Right lobe of liver (tissue), 6 donors: ENCODE results near the gene ZNF101. TPM values are rescaled to one million over a fixed set of nuclear protein-coding genes. Genes with fewer than 3 reads are reported as not detected.
"Not testable (repeated sequence)": the region's sequence is repeated elsewhere in the genome, so short reads cannot be mapped to it uniquely, and the experiment has no call there.

Experiments
- ATAC-seq, 4 donors: fragments of 200-7000 bp; cut with Tn5 transposase; one replicate each; pipeline ENCODE4 v1.9.1; 2020; ENCODE audit warnings: mild to moderate bottlenecking in 4 of 4, moderate library complexity in 4 of 4
- DNase-seq, 3 donors: peaks; one replicate each; pipeline ENCODE4 v3.0.0-alpha.2; 2020
- H3K27ac ChIP-seq, 3 donors: fragments of 200-600 bp; one replicate each; pipeline ENCODE4 v1.8.0; 2022
- H3K27me3 ChIP-seq, 2 donors: fragments of 200-600 bp; one replicate each; pipeline ENCODE4 v1.8.0; 2022
- H3K36me3 ChIP-seq, 4 donors: fragments of 200-600 bp; sonication (generic) in 1 of 4; one replicate each; pipeline versions ENCODE4 v1.5.1 to v1.8.0; 2017 to 2022; ENCODE audit warnings: control low read depth in 1 of 4
- H3K4me1 ChIP-seq, 4 donors: fragments of 200-600 bp; sonication (generic) in 1 of 4; one replicate each; pipeline versions ENCODE4 v1.5.1 to v1.8.0; 2017 to 2022; ENCODE audit warnings: control low read depth in 1 of 4
- H3K4me3 ChIP-seq, 3 donors: fragments of 200-600 bp; one replicate each; pipeline ENCODE4 v1.8.0; 2022
- H3K9me3 ChIP-seq, 4 donors: fragments of 200-600 bp; sonication (generic) in 1 of 4; one replicate each; pipeline versions ENCODE4 v1.5.1 to v1.8.0; 2017 to 2022; ENCODE audit warnings: control low read depth in 1 of 4
- POLR2A ChIP-seq: fragments of 450-650 bp; IDR thresholded peaks from one replicate; pipeline ENCODE4 v1.6.1; 2017; ENCODE audit warnings: antibody characterized with exemption, mild to moderate bottlenecking
- WGBS: methylation state at CpG from one replicate; pipeline ENCODE4 v1.1.6; 2018; ENCODE audit warnings: low coverage, low lambda C conversion rate; ENCODE audit not compliant: insufficient coverage; ENCODE audit errors: missing lambda C conversion rate; 5-methylcytosine and 5-hydroxymethylcytosine counted together
- intact Hi-C, 2 donors: fragments of 100-400 bp; cut with DNase I; formaldehyde crosslinking; loops; one replicate each; pipeline versions ENCODE4 v1.11.2 to v1.14.1; 2022
- total RNA-seq, 6 experiments: library from RNA; depleted of rRNA in 2 of 6; stranded (reverse); fragments of >200 nt in 2 of 6; fragmentation: NEBNext Ultra II Directional in 3 of 6; extraction: Animal tissue kit (Norgen Biotek cat#: 25700) in 3 of 6; gene quantifications; one replicate each; pipeline versions ENCODE4 v1.1.0 to v1.2.4, GENCODE V29; 2016 to 2023
- TF ChIP-seq, protein P1 (sequence below), 4 donors: fragments of 200-600 bp in 3 of 4; fragments of 450-650 bp in 1 of 4; IDR thresholded peaks; one replicate each; pipeline versions ENCODE4 v1.5.1 to v1.8.0; 2016 to 2022; ENCODE audit warnings: antibody characterized with exemption in 4 of 4, mild to moderate bottlenecking in 2 of 4
- donor health status: DM: no; HTN: yes; CAD: no.
- donor health status: DM: no; HTN: no; CAD: no.
- donor health status: DM: no; HTN: no; CAD: no.
- donor health status: DM: no; HTN: yes; CAD: no.
- donor health status: DM: no; HTN: yes; CAD: no.

ZNF101 gene
- total RNA-seq, 6 experiments from 2014 or later: 1.7 to 5.1 (median 3.0) TPM

DNA sequence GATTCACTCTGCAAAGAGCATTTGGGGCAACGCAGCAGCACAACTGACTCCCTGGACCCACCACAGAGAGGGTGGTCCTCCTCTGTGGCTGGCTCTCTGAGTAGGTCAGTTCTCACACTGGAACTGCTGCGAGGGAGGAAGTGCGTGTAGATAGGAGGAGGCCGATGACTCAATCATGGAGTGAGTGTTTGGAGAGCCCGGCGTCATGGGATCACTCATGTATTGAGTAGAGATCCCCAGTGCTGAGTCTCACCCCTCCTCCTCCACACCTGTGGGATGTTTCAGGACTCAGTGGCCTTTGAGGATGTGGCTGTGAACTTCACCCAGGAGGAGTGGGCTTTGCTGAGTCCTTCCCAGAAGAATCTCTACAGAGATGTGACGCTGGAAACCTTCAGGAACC is 8.9 kb downstream of the ZNF101 start:
- WGBS: 94% methylated on average over 5 of the region's 7 CpGs
- H3K36me3 ChIP-seq: peaks cover 0 to 36% (median 6%) of the 10 kb centered on the region in 4 donors
- H3K27me3 ChIP-seq: no peaks in the 10 kb centered on the region
- no peak overlapping the region for H3K4me3 ChIP-seq
- DNase-seq (no peak), ATAC-seq (no peak)
- no peak for TF ChIP-seq POLR2A
- TF ChIP-seq, protein P1, sequence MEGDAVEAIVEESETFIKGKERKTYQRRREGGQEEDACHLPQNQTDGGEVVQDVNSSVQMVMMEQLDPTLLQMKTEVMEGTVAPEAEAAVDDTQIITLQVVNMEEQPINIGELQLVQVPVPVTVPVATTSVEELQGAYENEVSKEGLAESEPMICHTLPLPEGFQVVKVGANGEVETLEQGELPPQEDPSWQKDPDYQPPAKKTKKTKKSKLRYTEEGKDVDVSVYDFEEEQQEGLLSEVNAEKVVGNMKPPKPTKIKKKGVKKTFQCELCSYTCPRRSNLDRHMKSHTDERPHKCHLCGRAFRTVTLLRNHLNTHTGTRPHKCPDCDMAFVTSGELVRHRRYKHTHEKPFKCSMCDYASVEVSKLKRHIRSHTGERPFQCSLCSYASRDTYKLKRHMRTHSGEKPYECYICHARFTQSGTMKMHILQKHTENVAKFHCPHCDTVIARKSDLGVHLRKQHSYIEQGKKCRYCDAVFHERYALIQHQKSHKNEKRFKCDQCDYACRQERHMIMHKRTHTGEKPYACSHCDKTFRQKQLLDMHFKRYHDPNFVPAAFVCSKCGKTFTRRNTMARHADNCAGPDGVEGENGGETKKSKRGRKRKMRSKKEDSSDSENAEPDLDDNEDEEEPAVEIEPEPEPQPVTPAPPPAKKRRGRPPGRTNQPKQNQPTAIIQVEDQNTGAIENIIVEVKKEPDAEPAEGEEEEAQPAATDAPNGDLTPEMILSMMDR (IDR thresholded peaks at IDR 0.05): no peak
- no peaks in the 10 kb centered on the region for H3K4me1 ChIP-seq
- intact Hi-C loops: no loop called here
- H3K27ac ChIP-seq: no peak overlapping the region
- H3K9me3 ChIP-seq: peaks cover 0 to 39% (median 13%) of the 10 kb centered on the region in 4 donors

DNA sequence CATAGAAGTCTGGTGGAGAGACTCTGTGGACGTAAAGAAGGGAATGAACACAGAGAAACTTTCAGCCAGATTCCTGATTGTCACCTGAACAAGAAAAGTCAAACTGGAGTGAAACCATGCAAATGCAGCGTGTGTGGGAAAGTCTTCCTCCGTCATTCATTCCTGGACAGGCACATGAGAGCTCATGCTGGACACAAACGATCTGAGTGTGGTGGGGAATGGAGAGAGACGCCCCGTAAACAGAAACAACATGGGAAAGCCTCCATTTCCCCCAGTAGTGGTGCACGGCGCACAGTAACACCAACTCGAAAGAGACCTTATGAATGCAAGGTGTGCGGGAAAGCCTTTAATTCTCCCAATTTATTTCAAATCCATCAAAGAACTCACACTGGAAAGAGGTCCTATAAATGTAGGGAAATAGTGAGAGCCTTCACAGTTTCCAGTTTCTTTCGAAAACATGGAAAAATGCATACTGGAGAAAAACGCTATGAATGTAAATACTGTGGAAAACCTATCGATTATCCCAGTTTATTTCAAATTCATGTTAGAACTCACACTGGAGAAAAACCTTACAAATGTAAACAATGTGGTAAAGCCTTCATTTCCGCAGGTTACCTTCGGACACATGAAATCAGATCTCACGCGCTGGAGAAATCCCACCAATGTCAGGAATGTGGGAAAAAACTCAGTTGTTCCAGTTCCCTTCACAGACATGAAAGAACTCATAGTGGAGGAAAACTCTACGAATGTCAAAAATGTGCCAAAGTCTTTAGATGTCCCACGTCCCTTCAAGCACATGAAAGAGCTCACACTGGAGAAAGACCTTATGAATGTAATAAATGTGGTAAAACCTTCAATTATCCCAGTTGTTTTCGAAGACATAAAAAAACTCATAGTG is 10.8 kb downstream of the ZNF101 start:
- no peak for TF ChIP-seq POLR2A
- TF ChIP-seq, protein P1 (IDR thresholded peaks at IDR 0.05): no peak
- H3K4me1 ChIP-seq: no peaks in the 10 kb centered on the region
- H3K27ac ChIP-seq: no peak overlapping the region
- DNase-seq (no peak), ATAC-seq (no peak)
- no peak overlapping the region for H3K4me3 ChIP-seq
- H3K36me3 ChIP-seq: peaks cover 0 to 36% (median 6%) of the 10 kb centered on the region in 4 donors
- 94% methylated on average over 20 of the region's 20 CpGs for WGBS
- intact Hi-C loops: no loop called here
- peaks cover 0 to 39% (median 14%) of the 10 kb centered on the region in 4 donors for H3K9me3 ChIP-seq
- H3K27me3 ChIP-seq: no peaks in the 10 kb centered on the region

DNA sequence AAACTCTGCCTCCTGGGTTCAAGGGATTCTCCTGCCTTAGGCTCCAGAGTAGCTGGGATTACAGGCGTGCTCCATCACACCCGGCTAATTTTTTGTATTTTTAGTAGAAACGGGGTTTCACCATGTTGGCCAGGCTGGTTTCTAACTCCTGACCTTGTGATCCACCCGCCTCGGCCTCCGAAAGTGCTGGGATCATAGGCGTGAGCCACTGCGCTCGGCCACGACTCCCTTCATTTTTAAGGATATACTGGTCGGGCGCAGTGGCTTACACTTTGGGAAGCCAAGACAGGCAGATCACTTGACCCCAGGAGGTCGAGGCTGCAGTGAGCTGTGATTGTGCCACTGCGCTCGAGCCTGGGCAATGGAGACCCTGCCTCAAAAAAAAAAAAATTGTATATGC is 17.5 kb downstream of the ZNF101 start:
- intact Hi-C loops, H3K4me3 ChIP-seq, DNase-seq, H3K27me3 ChIP-seq, H3K27ac ChIP-seq, H3K9me3 ChIP-seq, H3K36me3 ChIP-seq, H3K4me1 ChIP-seq, ATAC-seq: not testable (repeated sequence)
- WGBS: over 99% methylated on average over 15 of the region's 15 CpGs

DNA sequence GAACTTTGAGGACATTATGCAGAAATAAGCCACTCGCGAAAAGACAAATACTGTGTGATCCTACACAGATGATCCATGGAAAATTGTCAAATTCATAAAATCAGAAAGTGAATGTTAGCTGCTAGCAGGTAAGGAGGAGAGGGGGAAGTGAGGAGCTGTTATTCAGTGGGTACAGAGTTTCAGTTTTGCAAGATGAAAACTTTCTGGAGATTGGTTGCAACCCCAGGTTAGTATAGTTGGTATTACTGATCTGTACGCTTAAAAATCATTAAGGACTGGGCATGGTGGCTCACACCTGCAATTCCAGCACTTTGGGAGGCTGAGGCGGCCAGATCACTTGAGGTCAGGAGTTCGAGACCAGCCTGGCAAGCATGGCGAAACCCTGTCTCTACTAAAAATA is 17.9 kb downstream of the ZNF101 start:
- Histone ChIP-seq H3K27me3 (no peaks in the 10 kb centered on the region), H3K9me3 (peaks cover 0 to 2% (median 0%) of the 10 kb centered on the region in 4 donors), H3K4me3 (no peak overlapping the region), H3K4me1 (no peaks in the 10 kb centered on the region), H3K36me3 (no peaks in the 10 kb centered on the region), H3K27ac (no peak overlapping the region)
- intact Hi-C loops: no loop called here
- no peak for TF ChIP-seq POLR2A
- TF ChIP-seq, protein P1 (IDR thresholded peaks at IDR 0.05): no peak
- ATAC-seq: no peak
- 100% methylated on average over 4 of the region's 6 CpGs for WGBS
- DNase-seq: no peak

DNA sequence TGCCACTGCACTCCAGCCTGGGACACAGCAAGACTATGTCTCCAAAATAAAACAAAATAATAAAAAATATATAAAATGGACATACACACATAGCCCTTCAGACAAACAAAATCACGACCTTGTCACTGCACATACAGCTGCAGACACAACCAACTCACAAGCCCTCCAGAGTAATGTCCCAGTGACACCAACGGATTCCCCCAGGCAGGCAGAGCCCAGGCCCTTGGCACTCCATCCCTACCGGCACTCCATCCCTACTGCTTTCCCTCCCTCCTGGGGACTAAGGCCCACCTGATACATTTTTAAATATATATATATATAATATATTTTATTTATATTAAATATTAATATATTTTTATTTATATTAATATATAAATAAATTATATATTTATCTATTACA is 18.5 kb downstream of the ZNF101 start:
- no peaks in the 10 kb centered on the region for H3K4me1 ChIP-seq
- H3K4me3 ChIP-seq: no peak overlapping the region
- no peak for ATAC-seq
- DNase-seq: no peak
- TF ChIP-seq, protein P1 (IDR thresholded peaks at IDR 0.05): no peak
- no peak for TF ChIP-seq POLR2A
- no peaks in the 10 kb centered on the region for H3K27me3 ChIP-seq
- H3K36me3 ChIP-seq: no peaks in the 10 kb centered on the region
- 95% methylated on average over 3 of the region's 3 CpGs for WGBS
- H3K9me3 ChIP-seq: peaks cover 0 to 2% (median 0%) of the 10 kb centered on the region in 4 donors
- intact Hi-C loops: no loop called here
- no peak overlapping the region for H3K27ac ChIP-seq

DNA sequence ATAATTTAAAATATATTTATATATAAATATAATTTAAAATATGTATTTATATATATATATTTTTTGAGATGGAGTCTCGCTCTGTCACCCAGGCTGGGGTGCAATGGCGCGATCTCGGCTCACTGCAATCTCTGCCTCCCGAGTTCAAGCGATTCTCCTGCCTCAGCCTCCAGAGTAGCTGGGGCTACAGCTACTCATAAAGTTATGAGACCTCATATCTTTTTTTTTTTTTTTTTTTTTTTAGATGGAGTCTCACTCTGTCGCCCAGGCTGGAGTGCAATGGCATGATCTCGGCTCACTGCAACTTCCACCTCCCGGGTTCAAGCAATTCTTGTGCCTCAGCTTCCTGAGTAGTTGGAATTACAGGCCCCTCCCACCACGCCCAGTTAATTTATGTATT is 20.4 kb downstream of the ZNF101 start:
- H3K4me3 ChIP-seq, intact Hi-C loops, DNase-seq, H3K27me3 ChIP-seq, H3K36me3 ChIP-seq, ATAC-seq, H3K4me1 ChIP-seq, H3K27ac ChIP-seq, H3K9me3 ChIP-seq: not testable (repeated sequence)
- WGBS: 100% methylated on average over 6 of the region's 10 CpGs
